ENCODE measurements around the gene ELAPOR2. TPM values are rescaled to one million over a fixed set of nuclear protein-coding genes. Genes with fewer than 3 reads are reported as not detected.
"Not testable (repeated sequence)": the region's sequence is repeated elsewhere in the genome, so short reads cannot be mapped to it uniquely, and the experiment has no call there.

The ELAPOR2 gene
- total and polyA plus RNA-seq, 2 donors (not counting 1 experiment from before 2014, with no cell fraction given), result 7.0 to 8.3 TPM

DNA sequence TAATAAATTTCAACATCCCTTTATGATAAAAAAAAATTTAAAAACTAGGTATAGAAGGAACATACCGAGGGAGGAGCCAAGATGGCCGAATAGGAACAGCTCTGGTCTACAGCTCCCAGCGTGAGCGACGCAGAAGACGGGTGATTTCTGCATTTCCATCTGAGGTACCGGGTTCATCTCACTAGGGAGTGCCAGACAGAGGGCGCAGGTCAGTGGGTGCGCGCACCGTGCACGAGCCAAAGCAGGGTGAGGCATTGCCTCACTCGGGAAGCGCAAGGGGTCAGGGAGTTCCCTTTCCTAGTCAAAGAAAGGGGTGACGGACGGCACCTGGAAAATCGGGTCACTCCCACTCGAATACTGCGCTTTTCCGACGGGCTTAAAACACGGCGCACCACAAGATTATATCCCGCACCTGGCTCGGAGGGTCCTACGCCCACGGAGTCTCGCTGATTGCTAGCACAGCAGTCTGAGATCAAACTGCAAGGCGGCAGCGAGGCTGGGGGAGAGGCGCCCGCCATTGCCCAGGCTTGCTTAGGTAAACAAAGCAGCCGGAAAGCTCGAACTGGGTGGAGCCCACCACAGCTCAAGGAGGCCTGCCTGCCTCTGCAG lies 19.7 kb downstream of the ELAPOR2 start:
- H3K36me3 ChIP-seq (replicated peaks in 1 of 2; ENCODE audit: control extremely low read depth in 1 of 2, control insufficient read depth in 1 of 2, extremely low read depth in 1 of 2, insufficient read depth in 2 of 2, low read length in 1 of 2); H3K4me1 Mint-ChIP-seq; intact Hi-C loops (cut with micrococcal nuclease); ATAC-seq (ENCODE audit: low read depth); H3K9me3 ChIP-seq (ENCODE audit: control extremely low read depth in 1 of 3, control insufficient read depth in 2 of 3, insufficient read depth in 1 of 3, low read length in 2 of 3); POLR2A ChIA-PET; H4K20me1 ChIP-seq (ENCODE audit: control insufficient read depth, insufficient read depth, low read length, poor library complexity, severe bottlenecking); H3K27me3 Mint-ChIP-seq; H3K27me3 ChIP-seq (replicated peaks in 1 of 4; ENCODE audit: control extremely low read depth in 1 of 4, control insufficient read depth in 3 of 4, insufficient read depth in 4 of 4, low read length in 3 of 4); H3K4me1 ChIP-seq (ENCODE audit: control insufficient read depth in 2 of 2, insufficient read depth in 2 of 2, low read length in 2 of 2); CTCF ChIA-PET; H3K79me2 ChIP-seq (ENCODE audit: control insufficient read depth, insufficient read depth, low read length); H3K9me3 Mint-ChIP-seq (ENCODE audit: insufficient read depth): not testable (repeated sequence)
- H2AFZ ChIP-seq (ENCODE audit: insufficient read depth, low read depth, low read length, poor library complexity, severe bottlenecking), result peak overlapping the region; percentile 34
- peak overlapping the region in 1 of 2 donors; percentile 73 for H3K27ac ChIP-seq (ENCODE audit: low read length in 2 of 2)
- peak overlapping the region; percentile 45 for H3K4me2 ChIP-seq (replicated peaks; ENCODE audit: low read depth, low read length, poor library complexity, severe bottlenecking)
- Mint-ChIP-seq H3K4me3 (peak overlapping the region; percentile 75), H3K27ac (peak overlapping the region; percentile 79)
- peak; percentile 32 for DNase-seq
- peak overlapping the region in 4 of 5 experiments; percentile 13 to 55 (median 40) for H3K4me3 ChIP-seq (ENCODE audit: control extremely low read depth in 1 of 5, extremely low read depth in 1 of 5, insufficient read depth in 1 of 5, low read depth in 2 of 5, low read length in 4 of 5)
- WGBS (ENCODE audit: insufficient coverage), result 59% methylated on average over 6 of the region's 34 CpGs
- H3K9ac ChIP-seq (ENCODE audit: low read length), result peak overlapping the region; percentile 33

DNA sequence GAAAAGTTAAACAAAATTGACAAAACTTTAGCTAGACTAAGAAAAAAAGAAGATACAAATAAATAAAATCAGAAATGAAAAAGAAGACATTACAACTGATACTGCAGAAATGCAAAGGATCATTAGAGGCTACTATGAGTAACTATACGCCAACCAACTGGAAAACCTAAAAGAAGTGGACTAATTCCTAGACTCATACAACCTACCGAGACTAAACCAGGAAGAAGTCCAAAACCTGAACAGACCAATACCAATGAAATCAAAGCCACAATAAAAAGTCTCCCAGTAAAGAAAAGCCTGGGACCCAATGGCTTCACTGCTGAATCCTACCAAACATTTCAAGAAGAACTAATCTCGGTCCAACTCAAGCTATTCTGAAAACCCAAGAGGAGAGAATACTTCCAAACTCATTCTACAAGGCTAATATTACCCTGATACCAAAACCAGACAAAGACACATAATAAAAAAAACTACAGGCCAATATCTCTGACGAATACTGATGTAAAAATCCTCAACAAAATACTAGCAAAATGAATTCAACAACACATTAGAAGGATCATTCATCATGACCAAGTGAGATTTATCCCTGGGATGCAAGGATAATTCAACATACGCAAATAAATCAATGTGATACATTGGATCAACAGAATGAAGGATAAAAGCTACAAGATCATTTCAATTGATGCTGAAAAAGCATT lies 20.3 kb downstream of the ELAPOR2 start:
- peak overlapping the region; percentile 45 for H3K4me2 ChIP-seq (replicated peaks; ENCODE audit: low read depth, low read length, poor library complexity, severe bottlenecking)
- ATAC-seq (ENCODE audit: low read depth) (no peak), DNase-seq (peak; percentile 15)
- H3K27me3 ChIP-seq (replicated peaks in 1 of 4; ENCODE audit: control extremely low read depth in 1 of 4, control insufficient read depth in 3 of 4, insufficient read depth in 4 of 4, low read length in 3 of 4), result no peaks in the 10 kb centered on the region
- no peaks in the 10 kb centered on the region for H4K20me1 ChIP-seq (ENCODE audit: control insufficient read depth, insufficient read depth, low read length, poor library complexity, severe bottlenecking)
- peak overlapping the region in 4 of 5 experiments; percentile 8 to 55 (median 32) for H3K4me3 ChIP-seq (ENCODE audit: control extremely low read depth in 1 of 5, extremely low read depth in 1 of 5, insufficient read depth in 1 of 5, low read depth in 2 of 5, low read length in 4 of 5)
- Mint-ChIP-seq H3K4me1 (no peaks in the 10 kb centered on the region), H3K27ac (peak overlapping the region; percentile 17), H3K4me3 (peak overlapping the region; percentile 75), H3K27me3 (peaks cover 4% of the 10 kb centered on the region), H3K9me3 (ENCODE audit: insufficient read depth) (no peaks in the 10 kb centered on the region)
- no peaks in the 10 kb centered on the region for H3K9me3 ChIP-seq (ENCODE audit: control extremely low read depth in 1 of 3, control insufficient read depth in 2 of 3, insufficient read depth in 1 of 3, low read length in 2 of 3)
- intact Hi-C loops (cut with micrococcal nuclease), result no loop called here
- TF ChIP-seq EZH2 (IDR thresholded peaks at IDR 0.05; ENCODE audit: borderline replicate concordance, insufficient read depth, low read depth, low read length, poor library complexity, severe bottlenecking), result no peak
- TF ChIP-seq, protein P1, sequence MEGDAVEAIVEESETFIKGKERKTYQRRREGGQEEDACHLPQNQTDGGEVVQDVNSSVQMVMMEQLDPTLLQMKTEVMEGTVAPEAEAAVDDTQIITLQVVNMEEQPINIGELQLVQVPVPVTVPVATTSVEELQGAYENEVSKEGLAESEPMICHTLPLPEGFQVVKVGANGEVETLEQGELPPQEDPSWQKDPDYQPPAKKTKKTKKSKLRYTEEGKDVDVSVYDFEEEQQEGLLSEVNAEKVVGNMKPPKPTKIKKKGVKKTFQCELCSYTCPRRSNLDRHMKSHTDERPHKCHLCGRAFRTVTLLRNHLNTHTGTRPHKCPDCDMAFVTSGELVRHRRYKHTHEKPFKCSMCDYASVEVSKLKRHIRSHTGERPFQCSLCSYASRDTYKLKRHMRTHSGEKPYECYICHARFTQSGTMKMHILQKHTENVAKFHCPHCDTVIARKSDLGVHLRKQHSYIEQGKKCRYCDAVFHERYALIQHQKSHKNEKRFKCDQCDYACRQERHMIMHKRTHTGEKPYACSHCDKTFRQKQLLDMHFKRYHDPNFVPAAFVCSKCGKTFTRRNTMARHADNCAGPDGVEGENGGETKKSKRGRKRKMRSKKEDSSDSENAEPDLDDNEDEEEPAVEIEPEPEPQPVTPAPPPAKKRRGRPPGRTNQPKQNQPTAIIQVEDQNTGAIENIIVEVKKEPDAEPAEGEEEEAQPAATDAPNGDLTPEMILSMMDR (IDR thresholded peaks at IDR 0.05), result no peak
- peak overlapping the region; percentile 34 for H2AFZ ChIP-seq (ENCODE audit: insufficient read depth, low read depth, low read length, poor library complexity, severe bottlenecking)
- H3K79me2 ChIP-seq (ENCODE audit: control insufficient read depth, insufficient read depth, low read length), result peaks cover 6% of the 10 kb centered on the region
- POLR2A ChIA-PET, result no interaction called here
- no peaks in the 10 kb centered on the region for H3K4me1 ChIP-seq (ENCODE audit: control insufficient read depth in 2 of 2, insufficient read depth in 2 of 2, low read length in 2 of 2)
- H3K36me3 ChIP-seq (replicated peaks in 1 of 2; ENCODE audit: control extremely low read depth in 1 of 2, control insufficient read depth in 1 of 2, extremely low read depth in 1 of 2, insufficient read depth in 2 of 2, low read length in 1 of 2), result no peaks in the 10 kb centered on the region
- H3K27ac ChIP-seq (ENCODE audit: low read length in 2 of 2), result peak overlapping the region in 1 of 2 donors; percentile 73
- CTCF ChIA-PET, result no interaction called here
- WGBS (ENCODE audit: insufficient coverage), result 82% methylated on average over 3 of the region's 5 CpGs
- H3K9ac ChIP-seq (ENCODE audit: low read length), result peak overlapping the region; percentile 33
